Endothelial cell (in vitro differentiated cells): ENCODE results near the gene CAPN7. TPM values are rescaled to one million over a fixed set of nuclear protein-coding genes. Genes with fewer than 3 reads are reported as not detected.

Experiments used
- DNase-seq: peaks from one replicate; pipeline ENCODE4 v3.0.0; 2021; ENCODE audit warnings: low spot score
- H3K27ac Mint-ChIP-seq: one replicate; pipeline ENCODE4 v1.8.0; 2021; ENCODE audit warnings: mixed read lengths, inconsistent platforms; ENCODE audit not compliant: unreplicated experiment
- H3K27me3 Mint-ChIP-seq: one replicate; pipeline ENCODE4 v1.8.0; 2021; ENCODE audit warnings: mild to moderate bottlenecking, moderate library complexity, mixed read lengths, inconsistent platforms; ENCODE audit not compliant: unreplicated experiment
- H3K36me3 Mint-ChIP-seq: one replicate; pipeline ENCODE4 v1.8.0; 2021; ENCODE audit warnings: mild to moderate bottlenecking, low read depth, mixed read lengths, inconsistent platforms; ENCODE audit not compliant: unreplicated experiment
- H3K4me1 Mint-ChIP-seq: one replicate; pipeline ENCODE4 v1.8.0; 2021; ENCODE audit warnings: mild to moderate bottlenecking, mixed read lengths, inconsistent platforms; ENCODE audit not compliant: unreplicated experiment
- H3K4me3 Mint-ChIP-seq: one replicate; pipeline ENCODE4 v1.8.0; 2021; ENCODE audit warnings: mild to moderate bottlenecking, mixed read lengths, inconsistent platforms; ENCODE audit not compliant: unreplicated experiment
- H3K9me3 Mint-ChIP-seq: one replicate; pipeline ENCODE4 v1.8.0; 2021; ENCODE audit warnings: mixed read lengths, inconsistent platforms; ENCODE audit not compliant: unreplicated experiment
- total RNA-seq: library from RNA; stranded (reverse); fragmentation: NEBNext Ultra II Directional; extraction: Animal tissue kit (Norgen Biotek cat#: 25700); gene quantifications from one replicate; pipeline ENCODE4 v1.2.1, GENCODE V29; 2021; ENCODE audit not compliant: unreplicated experiment
- TF ChIP-seq, protein P1 (sequence below): fragments of 200-600 bp; sonication (generic); IDR thresholded peaks from one replicate; pipeline ENCODE4 v1.5.0; 2021; ENCODE audit warnings: antibody characterized with exemption; ENCODE audit not compliant: unreplicated experiment

CAPN7 gene
- total RNA-seq, 1 donor from 2014 or later: 25.9 TPM

DNA sequence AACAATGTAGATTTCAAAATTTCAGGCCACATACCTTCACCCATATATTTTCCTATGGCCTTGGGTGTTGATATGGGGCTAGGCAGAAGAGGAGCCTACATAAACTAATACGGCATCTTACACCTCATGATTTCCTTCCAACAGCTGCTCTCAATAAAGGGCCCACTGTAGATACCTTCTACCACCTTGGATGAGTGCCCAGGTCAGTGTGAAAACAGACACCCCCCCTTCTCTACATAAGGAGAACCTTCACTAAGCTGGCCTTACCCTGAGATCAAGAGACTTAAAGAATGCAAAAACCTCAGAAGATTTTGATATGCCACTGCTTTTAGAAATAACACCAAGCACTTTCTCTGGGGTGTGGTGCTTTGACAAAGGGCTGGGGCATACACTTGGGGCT, 83.6 kb downstream of the CAPN7 start:
- peaks cover 42% of the 10 kb centered on the region for H3K4me1 Mint-ChIP-seq
- no peaks in the 10 kb centered on the region for H3K9me3 Mint-ChIP-seq
- no peak overlapping the region for H3K27ac Mint-ChIP-seq
- peak overlapping the region; percentile 47 for H3K4me3 Mint-ChIP-seq
- TF ChIP-seq, protein P1, sequence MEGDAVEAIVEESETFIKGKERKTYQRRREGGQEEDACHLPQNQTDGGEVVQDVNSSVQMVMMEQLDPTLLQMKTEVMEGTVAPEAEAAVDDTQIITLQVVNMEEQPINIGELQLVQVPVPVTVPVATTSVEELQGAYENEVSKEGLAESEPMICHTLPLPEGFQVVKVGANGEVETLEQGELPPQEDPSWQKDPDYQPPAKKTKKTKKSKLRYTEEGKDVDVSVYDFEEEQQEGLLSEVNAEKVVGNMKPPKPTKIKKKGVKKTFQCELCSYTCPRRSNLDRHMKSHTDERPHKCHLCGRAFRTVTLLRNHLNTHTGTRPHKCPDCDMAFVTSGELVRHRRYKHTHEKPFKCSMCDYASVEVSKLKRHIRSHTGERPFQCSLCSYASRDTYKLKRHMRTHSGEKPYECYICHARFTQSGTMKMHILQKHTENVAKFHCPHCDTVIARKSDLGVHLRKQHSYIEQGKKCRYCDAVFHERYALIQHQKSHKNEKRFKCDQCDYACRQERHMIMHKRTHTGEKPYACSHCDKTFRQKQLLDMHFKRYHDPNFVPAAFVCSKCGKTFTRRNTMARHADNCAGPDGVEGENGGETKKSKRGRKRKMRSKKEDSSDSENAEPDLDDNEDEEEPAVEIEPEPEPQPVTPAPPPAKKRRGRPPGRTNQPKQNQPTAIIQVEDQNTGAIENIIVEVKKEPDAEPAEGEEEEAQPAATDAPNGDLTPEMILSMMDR: no peak
- peaks cover 38% of the 10 kb centered on the region for H3K36me3 Mint-ChIP-seq
- peaks cover 2% of the 10 kb centered on the region for H3K27me3 Mint-ChIP-seq
- no peak for DNase-seq

DNA sequence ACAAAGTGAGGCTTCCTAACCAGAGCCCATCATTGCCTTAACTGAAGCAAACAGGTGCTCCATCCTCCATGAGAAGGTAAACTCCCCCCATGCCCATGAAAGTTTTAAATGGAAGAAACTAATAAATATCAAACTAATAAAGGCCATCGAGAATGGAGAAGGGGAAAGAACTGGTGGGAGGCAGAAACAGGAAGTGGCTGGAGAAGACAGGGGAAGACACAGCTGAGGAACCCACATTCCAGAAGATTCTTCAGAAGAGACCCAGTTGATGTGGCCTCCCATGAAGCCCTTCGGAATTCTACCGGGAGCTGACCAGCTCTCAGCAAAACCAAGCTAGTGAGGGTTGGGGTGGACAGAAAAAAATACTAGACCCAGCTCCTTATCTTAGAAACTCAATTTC, 84.7 kb downstream of the CAPN7 start:
- DNase-seq: no peak
- TF ChIP-seq, protein P1: no peak
- Mint-ChIP-seq H3K27me3 (peaks cover 3% of the 10 kb centered on the region), H3K4me1 (peaks cover 50% of the 10 kb centered on the region), H3K36me3 (peaks cover 48% of the 10 kb centered on the region), H3K4me3 (no peak overlapping the region), H3K27ac (no peak overlapping the region), H3K9me3 (no peaks in the 10 kb centered on the region)

DNA sequence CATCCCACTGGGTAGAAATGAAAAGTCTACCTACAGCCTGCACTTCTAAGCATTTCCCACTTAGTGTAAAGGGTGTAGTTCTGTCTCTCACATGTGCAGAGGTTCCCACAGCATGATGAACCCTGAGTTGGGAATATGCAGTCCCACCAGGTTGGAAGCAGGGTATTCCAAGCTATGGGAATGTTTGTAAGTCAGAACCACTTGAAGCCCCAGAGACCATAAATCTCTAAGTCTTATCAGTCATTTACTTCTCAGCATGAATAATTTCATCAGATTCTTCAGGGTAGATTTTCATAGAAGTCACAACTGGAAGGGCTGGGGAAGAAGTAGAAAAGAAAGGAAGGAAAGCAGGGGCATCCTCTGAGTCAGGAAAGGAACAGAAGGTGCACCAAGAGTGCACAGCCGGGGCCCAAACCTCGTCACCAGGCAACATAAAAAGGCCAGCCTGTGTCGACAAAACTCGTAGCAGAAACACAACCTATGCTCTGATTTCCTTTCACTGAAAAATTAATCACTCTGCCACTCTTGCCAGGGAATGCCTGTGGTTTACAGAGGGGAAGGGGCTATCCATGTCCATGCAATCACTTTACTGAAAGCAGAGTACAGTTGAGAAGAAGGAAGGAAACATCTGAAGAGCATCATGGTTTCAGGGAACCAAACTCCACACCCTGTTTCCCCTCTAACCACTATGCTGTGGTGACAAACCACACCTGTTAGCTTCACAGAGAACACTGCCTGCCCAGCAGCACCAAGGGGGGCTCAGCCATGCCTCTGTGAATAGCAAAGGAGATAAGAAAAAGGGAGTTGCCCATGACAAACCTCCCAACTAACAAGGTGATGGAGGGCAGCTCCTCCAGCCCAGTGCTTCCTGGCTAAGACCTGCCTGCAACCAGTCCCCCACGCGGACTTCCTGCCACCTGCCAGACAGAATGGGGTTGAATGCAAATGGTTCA, 85.8 kb downstream of the CAPN7 start:
- Mint-ChIP-seq H3K4me3 (peak overlapping the region; percentile 72), H3K36me3 (peaks cover 52% of the 10 kb centered on the region), H3K27ac (peak overlapping the region; percentile 24), H3K4me1 (peaks cover 52% of the 10 kb centered on the region), H3K27me3 (peaks cover 5% of the 10 kb centered on the region), H3K9me3 (no peaks in the 10 kb centered on the region)
- DNase-seq: no peak
- TF ChIP-seq, protein P1: no peak

DNA sequence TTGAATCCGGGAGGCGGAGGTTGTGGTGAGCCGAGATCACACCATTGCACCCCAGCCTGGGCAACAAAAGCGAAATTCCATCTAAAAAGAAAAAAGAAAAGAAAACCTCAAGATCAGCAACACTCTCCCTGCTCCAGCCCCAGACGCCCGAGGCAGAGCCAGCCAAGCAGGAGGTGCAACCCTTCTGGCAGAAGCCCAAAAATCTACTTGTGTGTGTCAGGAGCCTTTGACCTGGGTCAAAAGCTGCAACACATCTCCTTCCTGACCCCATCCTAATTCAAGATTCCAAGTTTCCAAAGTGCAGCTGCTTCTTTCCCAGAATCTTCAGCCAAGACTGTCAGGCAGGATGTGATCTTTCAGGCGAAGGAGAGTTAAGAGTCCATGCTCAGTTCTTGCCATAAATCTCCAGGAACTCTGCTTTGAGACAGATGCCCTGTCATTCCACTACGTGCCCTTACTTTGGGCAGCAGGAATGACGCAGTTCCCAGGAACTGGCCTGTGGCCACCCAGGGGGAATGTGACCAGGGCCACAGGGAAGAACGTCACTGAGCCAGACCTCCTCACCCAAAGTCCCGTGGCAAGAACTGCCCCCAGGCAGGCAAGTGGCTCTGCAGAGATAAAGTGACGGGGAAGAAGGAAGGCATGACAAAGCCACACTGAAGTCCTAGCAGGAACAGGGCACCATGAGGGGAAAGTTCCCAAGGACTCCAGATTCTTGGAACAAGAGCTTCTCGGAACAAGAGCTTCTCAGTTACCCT, 86.9 kb downstream of the CAPN7 start:
- peaks cover 60% of the 10 kb centered on the region for H3K36me3 Mint-ChIP-seq
- H3K4me1 Mint-ChIP-seq: peaks cover 53% of the 10 kb centered on the region
- H3K9me3 Mint-ChIP-seq: no peaks in the 10 kb centered on the region
- DNase-seq: no peak
- H3K27ac Mint-ChIP-seq: no peak overlapping the region
- peaks cover 5% of the 10 kb centered on the region for H3K27me3 Mint-ChIP-seq
- H3K4me3 Mint-ChIP-seq: no peak overlapping the region
- TF ChIP-seq, protein P1: no peak
